ACC112 (cell line): ENCODE measurements around the gene CACYBP.
A peak's percentile ranks its signal among the peaks of the same experiment; 100 is the strongest.

Experiments used
- H2AFZ ChIP-seq: fragments of 200-600 bp; sonication (generic); one replicate; pipeline ENCODE4 v1.6.0; 2017; ENCODE audit warnings: antibody characterized with exemption, low read length; ENCODE audit not compliant: unreplicated experiment
- H3K27ac ChIP-seq: fragments of 200-600 bp; sonication (generic); 2 replicates; pipeline ENCODE4 v1.5.1; 2014; ENCODE audit warnings: low read depth, mild to moderate bottlenecking, antibody characterized with exemption, low read length, moderate library complexity
- H3K27me3 ChIP-seq: fragments of 200-600 bp; sonication (generic); 2 replicates; pipeline ENCODE4 v1.6.1; 2014; ENCODE audit warnings: mild to moderate bottlenecking, antibody characterized with exemption, low read length, moderate library complexity, mixed read lengths; ENCODE audit not compliant: insufficient read depth
- H3K36me3 ChIP-seq: fragments of 200-600 bp; sonication (generic); 2 replicates; pipeline ENCODE4 v1.6.1; 2016; ENCODE audit warnings: mild to moderate bottlenecking, antibody characterized with exemption, low read length, moderate library complexity, mixed read lengths; ENCODE audit not compliant: insufficient read depth
- H3K4me1 ChIP-seq: fragments of 200-600 bp; sonication (generic); one replicate; pipeline ENCODE4 v1.6.1; 2016; ENCODE audit warnings: low read length, mixed read lengths; ENCODE audit not compliant: insufficient read depth, unreplicated experiment, control insufficient read depth
- H3K4me3 ChIP-seq: fragments of 200-600 bp; sonication (generic); 2 replicates; pipeline ENCODE4 v1.5.1; 2014; ENCODE audit warnings: mild to moderate bottlenecking, low read depth, low read length
- H3K79me2 ChIP-seq: fragments of 200-600 bp; sonication (generic); one replicate; pipeline ENCODE4 v1.6.0; 2016; ENCODE audit warnings: low read length; ENCODE audit not compliant: control insufficient read depth, unreplicated experiment, insufficient read depth

CACYBP gene

DNA sequence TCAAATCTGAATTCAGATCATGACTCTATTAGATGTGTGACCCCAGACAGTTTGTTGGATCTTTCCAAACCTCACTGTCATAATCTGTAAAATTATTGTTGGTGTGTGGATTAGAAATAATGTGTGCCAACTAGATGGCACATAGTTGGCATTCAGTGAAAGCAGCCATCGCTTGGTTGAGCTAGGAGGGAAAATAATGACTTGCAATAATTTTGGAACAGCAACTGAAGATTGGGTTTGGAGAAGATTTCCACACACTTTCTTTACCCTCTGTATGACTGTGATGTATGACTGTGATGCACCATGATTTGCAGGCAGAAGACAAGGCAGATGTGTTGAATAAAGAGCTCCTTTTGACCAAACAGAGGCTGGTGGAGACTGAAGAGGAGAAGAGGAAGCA is 24.0 kb upstream of the CACYBP start:
- no peaks in the 10 kb centered on the region for H3K27me3 ChIP-seq
- no peak overlapping the region for H3K27ac ChIP-seq
- no peaks in the 10 kb centered on the region for H3K36me3 ChIP-seq
- H3K79me2 ChIP-seq = no peaks in the 10 kb centered on the region
- peaks cover 10% of the 10 kb centered on the region for H3K4me1 ChIP-seq
- H3K4me3 ChIP-seq = no peak overlapping the region
- no peak overlapping the region for H2AFZ ChIP-seq

DNA sequence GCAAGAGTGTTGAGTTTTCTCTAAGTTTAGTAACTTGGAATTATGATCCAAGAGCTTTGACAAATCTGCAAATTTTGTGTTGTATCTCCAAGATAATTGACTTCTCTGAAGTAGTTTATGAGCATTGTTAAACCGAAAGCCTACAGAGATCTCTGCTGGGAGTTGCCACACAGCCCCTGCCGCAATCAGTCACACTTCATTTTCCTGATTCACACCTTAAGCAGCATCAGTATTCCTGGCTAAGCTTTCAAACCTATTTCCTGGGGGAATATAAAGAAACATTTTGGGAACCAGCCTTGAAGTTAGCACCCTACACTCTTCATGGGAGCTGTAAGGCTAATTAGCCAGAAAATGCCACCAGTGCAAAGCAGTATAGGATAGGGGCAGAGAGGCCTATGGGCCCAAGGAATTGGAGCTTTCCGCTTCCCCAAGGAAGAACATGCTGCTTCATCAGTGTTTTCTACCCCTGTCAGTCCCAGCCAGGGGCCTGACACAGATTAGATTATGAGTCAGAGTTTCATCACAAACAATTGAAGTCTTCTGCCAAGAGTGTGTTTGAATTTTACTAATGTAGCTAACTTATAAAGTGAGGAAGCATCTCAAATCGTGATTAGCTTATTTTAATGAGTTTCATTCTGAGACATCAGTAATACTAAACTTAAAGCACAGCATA is 23.2 kb upstream of the CACYBP start:
- H3K4me3 ChIP-seq = no peak overlapping the region
- H3K79me2 ChIP-seq = no peaks in the 10 kb centered on the region
- no peak overlapping the region for H2AFZ ChIP-seq
- H3K27me3 ChIP-seq = no peaks in the 10 kb centered on the region
- no peaks in the 10 kb centered on the region for H3K36me3 ChIP-seq
- 0 out of 2 replicates have a peak overlapping the region, but pooled peaks have one; percentile 16 for H3K27ac ChIP-seq
- peaks cover 10% of the 10 kb centered on the region for H3K4me1 ChIP-seq

DNA sequence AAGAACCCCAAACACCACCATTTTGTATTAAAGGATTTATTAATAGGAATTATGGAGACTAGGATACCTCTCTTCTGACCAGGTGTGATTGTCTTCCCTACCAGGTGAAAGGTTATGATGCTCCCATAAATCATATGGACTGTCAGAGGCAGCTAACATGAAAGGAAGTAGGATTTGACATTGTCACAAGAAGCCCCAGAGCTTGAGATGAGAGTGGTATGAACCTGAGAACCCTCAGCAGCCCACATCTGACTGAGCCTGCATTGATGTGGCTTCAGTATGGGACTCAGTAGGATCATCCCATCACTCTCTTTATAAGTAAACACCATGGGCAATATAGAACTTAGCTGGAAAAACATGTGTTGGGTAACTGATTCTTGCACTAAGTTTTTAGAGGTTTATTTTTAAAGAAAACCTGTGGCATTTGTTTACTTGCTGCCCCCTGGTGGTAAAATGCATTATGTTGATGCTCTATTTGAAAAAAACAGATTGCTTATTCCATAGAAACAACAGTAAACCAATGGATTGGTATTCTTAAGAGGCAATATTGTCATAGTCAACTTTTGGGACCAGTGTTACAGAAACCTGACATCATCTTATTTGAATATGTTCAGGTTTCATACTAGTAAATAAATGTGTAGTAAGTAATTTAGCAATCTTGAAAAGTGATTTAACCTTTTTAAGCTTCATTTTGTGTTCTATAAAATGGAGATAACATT is 16.6 kb upstream of the CACYBP start:
- Histone ChIP-seq H3K27ac (no peak overlapping the region), H3K36me3 (no peaks in the 10 kb centered on the region), H3K79me2 (no peaks in the 10 kb centered on the region)

DNA sequence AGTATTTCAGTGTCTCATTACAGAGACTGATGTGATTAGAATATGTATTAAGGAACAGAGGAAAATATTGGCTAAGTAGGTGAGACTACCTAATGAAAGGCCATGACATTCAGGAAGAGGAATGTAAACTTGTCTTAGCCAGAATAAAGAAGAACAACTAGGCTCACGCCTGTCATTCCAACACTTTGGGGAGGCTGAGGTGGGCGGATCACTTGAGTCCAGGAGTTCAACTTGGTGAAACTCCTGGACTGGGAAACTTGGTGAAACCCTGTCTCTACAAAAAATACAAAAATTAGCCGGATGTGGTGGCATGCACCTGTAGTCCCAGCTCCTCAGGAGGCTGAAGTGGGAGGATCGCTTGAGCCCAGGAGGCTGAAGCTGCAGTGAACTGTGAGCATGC is 14.8 kb upstream of the CACYBP start:
- H3K36me3 ChIP-seq = no peaks in the 10 kb centered on the region
- H2AFZ ChIP-seq = no peak overlapping the region
- no peak overlapping the region for H3K27ac ChIP-seq
- H3K27me3 ChIP-seq = no peaks in the 10 kb centered on the region
- no peaks in the 10 kb centered on the region for H3K79me2 ChIP-seq
- H3K4me3 ChIP-seq = no peak overlapping the region
- H3K4me1 ChIP-seq = peaks cover 8% of the 10 kb centered on the region

More for the DNA sequence above, 16.6 kb upstream of the CACYBP start:
- no peaks in the 10 kb centered on the region for H3K27me3 ChIP-seq
- no peaks in the 10 kb centered on the region for H3K4me1 ChIP-seq
- H2AFZ ChIP-seq = no peak overlapping the region
- no peak overlapping the region for H3K4me3 ChIP-seq

DNA sequence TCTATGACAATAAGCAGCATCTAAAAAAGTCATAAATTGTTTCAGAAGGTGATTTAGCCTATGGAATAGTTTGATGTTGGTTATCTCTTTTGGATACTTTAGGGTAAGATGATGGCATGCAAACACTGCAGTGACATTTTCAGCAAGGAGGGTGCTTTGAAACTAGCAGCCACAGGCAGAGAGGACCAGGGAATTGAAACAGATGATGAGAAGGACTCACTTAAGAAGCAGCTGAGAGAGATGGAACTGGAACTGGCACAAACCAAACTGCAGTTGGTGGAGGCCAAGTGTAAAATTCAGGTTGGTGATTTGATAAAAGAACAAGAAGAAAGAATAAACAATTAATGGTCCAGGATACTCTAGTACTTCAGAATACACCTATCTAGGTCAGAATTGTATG is 11.2 kb upstream of the CACYBP start:
- Histone ChIP-seq H2AFZ (no peak overlapping the region), H3K79me2 (no peaks in the 10 kb centered on the region), H3K27me3 (no peaks in the 10 kb centered on the region), H3K4me3 (no peak overlapping the region), H3K27ac (no peak overlapping the region), H3K4me1 (peaks cover 16% of the 10 kb centered on the region), H3K36me3 (no peaks in the 10 kb centered on the region)

DNA sequence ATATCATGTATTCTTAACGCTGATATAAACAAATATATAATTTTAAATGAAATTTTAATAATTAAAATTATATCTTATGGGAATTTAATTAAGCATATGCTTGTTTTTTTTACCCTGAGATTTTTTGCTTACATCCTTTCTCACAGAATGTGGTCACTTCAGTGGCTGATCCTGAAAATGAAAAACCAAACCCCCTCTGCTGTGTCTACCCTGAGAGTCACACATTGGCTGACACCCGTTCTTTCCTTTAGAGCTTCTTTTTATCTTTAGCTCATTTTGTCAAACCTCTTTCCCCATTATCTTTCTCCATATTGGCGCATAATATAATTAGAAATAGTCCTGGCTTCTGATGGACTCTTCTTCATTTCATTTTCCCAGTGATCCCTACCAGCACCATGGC is 10.8 kb upstream of the CACYBP start:
- no peak overlapping the region for H3K27ac ChIP-seq
- H3K79me2 ChIP-seq = no peaks in the 10 kb centered on the region
- H3K36me3 ChIP-seq = no peaks in the 10 kb centered on the region
- H3K4me3 ChIP-seq = no peak overlapping the region
- peaks cover 16% of the 10 kb centered on the region for H3K4me1 ChIP-seq
- H2AFZ ChIP-seq = no peak overlapping the region
- H3K27me3 ChIP-seq = no peaks in the 10 kb centered on the region

DNA sequence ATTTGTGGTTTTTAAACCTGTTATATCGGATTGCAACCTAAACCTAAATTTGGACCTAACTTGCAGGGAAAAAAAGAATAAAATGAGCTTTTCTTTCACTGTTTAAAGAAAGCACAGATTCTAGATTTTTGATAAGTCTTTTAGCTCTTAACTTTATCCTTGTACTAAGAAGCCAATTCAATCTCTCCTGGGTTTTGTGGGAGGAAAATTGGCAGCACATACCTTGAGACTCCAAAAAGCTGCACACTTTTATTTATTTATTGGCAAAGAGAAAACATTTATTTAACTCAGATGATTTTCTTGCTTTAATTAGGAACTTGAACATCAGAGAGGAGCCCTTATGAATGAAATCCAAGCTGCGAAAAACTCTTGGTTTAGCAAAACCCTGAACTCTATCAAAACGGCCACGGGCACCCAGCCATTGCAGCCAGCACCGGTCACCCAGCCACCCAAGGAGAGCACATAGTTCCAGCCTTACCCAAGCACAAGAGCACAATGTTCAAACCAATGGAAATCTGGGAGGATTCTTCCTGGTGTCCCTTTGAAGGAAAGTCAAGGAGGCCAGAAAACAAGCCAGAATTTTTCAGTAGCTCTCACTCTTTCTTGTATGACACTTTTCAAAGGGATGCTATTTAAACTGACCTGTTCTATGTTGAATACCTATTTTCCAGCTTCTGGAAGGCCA is 10.1 kb upstream of the CACYBP start:
- H3K4me1 ChIP-seq = peaks cover 18% of the 10 kb centered on the region
- peak overlapping the region; percentile 66 for H3K27ac ChIP-seq
- no peaks in the 10 kb centered on the region for H3K79me2 ChIP-seq
- H3K36me3 ChIP-seq = no peaks in the 10 kb centered on the region
- H3K27me3 ChIP-seq = no peaks in the 10 kb centered on the region
- H2AFZ ChIP-seq = peak overlapping the region; percentile 70
- peak overlapping the region; percentile 79 for H3K4me3 ChIP-seq

DNA sequence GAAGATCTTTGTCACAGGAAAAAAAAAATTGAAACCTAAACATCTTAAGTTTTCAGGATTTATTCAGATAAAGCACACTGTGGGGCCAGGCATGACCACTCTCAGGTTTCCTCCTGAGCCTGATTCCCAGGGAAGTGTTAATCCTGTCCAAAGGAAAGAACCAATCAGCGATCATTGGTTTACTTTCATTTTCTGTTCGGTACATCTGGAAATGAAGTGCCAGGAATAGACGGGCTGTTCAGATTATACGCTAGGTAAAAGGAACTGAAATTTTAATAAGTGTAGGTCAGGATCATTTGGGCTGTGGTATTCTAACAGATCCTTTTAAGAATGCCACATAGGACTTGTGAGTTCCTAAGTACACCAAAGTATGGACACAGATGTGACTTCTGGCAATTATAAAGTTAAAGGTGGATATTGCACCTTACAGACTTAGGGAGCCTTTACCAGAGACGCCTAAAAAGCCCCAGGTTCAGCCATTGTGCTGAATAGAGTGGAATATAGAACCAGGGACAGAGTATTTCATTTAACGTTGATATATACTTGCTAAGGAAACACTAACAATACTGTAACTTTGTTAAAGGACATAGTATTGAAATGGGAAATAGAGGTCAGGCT is 9.3 kb upstream of the CACYBP start:
- Histone ChIP-seq H3K36me3 (no peaks in the 10 kb centered on the region), H2AFZ (peak overlapping the region; percentile 47), H3K79me2 (no peaks in the 10 kb centered on the region), H3K4me1 (peaks cover 26% of the 10 kb centered on the region), H3K27ac (peak overlapping the region; percentile 66), H3K27me3 (no peaks in the 10 kb centered on the region), H3K4me3 (peak overlapping the region; percentile 79)

DNA sequence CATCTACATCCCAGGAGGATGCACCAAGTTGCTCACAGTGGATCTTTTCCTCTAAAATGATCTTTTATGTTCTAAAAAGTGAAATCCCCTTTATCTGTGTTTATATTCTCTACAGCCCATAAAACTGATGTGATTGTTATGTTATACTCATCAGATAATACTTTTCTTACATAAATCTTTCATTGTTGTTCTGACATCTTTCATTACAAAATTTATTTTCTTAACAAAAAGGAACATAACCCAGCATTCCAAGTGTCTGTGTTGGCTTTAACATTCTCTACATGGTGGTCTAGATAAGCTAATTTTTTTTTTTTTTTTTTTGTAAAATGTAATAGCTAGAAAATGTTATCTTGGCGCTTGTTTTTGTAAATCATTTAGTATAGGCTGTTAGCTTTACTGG is 8.3 kb upstream of the CACYBP start:
- Histone ChIP-seq H3K4me3 (no peak overlapping the region), H3K36me3 (no peaks in the 10 kb centered on the region), H3K4me1 (peaks cover 35% of the 10 kb centered on the region), H3K27me3 (no peaks in the 10 kb centered on the region), H3K27ac (no peak overlapping the region), H2AFZ (no peak overlapping the region), H3K79me2 (no peaks in the 10 kb centered on the region)

DNA sequence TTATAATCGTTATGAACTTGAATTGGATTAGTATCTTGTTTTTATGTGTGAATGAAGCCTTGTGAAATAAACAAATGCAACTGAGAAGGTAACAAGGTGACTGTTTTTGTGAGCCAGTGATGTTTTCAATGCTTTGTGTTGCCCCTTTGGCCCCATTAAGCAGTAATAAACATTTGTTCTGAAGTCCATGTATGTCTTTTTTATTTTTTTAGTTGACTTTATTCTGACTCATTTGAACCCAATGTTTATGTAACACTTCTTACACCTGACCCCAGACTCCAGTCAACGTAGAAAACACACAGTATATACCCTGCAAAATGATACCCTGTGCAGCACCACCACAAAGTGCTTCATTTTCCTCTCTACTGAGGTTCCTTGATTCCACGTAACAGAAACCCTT is 4.6 kb upstream of the CACYBP start:
- H3K4me1 ChIP-seq = peaks cover 39% of the 10 kb centered on the region
- no peak overlapping the region for H3K27ac ChIP-seq
- H2AFZ ChIP-seq = no peak overlapping the region
- H3K27me3 ChIP-seq = no peaks in the 10 kb centered on the region
- peaks cover under 1% of the 10 kb centered on the region for H3K79me2 ChIP-seq
- no peak overlapping the region for H3K4me3 ChIP-seq
- H3K36me3 ChIP-seq = no peaks in the 10 kb centered on the region
